HCT116 (cell line): ENCODE data around the gene APC2.

Experiments used
- CEBPB ChIP-seq: IDR thresholded peaks from 2 replicates; pipeline ENCODE4 v1.6.1; 2012; ENCODE audit warnings: low read depth
- EZH2phosphoT487 ChIP-seq: fragments of 200-600 bp; IDR thresholded peaks from 2 replicates; pipeline ENCODE4 v1.6.1; 2018; ENCODE audit warnings: antibody characterized with exemption, borderline replicate concordance
- POLR2A ChIP-seq: IDR thresholded peaks from 2 replicates; pipeline ENCODE4 v1.7.0; 2011; ENCODE audit warnings: borderline replicate concordance; ENCODE audit not compliant: insufficient read depth, insufficient read length; ENCODE audit errors: extremely low read depth
- RAD21 ChIP-seq: IDR thresholded peaks from 2 replicates; pipeline ENCODE4 v1.6.1; 2012; ENCODE audit warnings: low read depth, mild to moderate bottlenecking
- SIN3A ChIP-seq: IDR thresholded peaks from 2 replicates; pipeline ENCODE4 v1.6.1; 2012; ENCODE audit warnings: low read depth
- SP1 ChIP-seq: IDR thresholded peaks from 2 replicates; pipeline ENCODE4 v1.6.1; 2012; ENCODE audit warnings: low read depth
- YY1 ChIP-seq: IDR thresholded peaks from 2 replicates; pipeline ENCODE4 v1.6.1; 2011; ENCODE audit warnings: low read length, low read depth, moderate library complexity, mild to moderate bottlenecking; ENCODE audit not compliant: insufficient replicate concordance; ENCODE audit errors: extremely low read depth
- ZNF274 ChIP-seq: fragments of 200-500 bp; sonication (Bioruptor generic); IDR thresholded peaks from 2 replicates; pipeline ENCODE4 v1.6.1; 2014; ENCODE audit warnings: mild to moderate bottlenecking, low read depth, low read length, inconsistent platforms
- TF ChIP-seq, protein P1 (sequence below): IDR thresholded peaks from 2 replicates; pipeline ENCODE4 v1.6.1; 2012; ENCODE audit warnings: low read depth
- TF ChIP-seq, protein P2 (sequence below), 3 experiments: fragments of 200-600 bp in 1 of 3; sonication (generic) in 1 of 3; IDR thresholded peaks in 2 of 3; conservative IDR thresholded peaks in 1 of 3; 2 replicates each; pipeline ENCODE4 v1.5.1; 2012 to 2017; ENCODE audit warnings: low read depth in 2 of 3, low read length in 2 of 3, antibody characterized with exemption in 1 of 3, borderline replicate concordance in 1 of 3, control low read depth in 1 of 3, mild to moderate bottlenecking in 1 of 3, mixed read lengths in 1 of 3, mixed run types in 1 of 3, moderate library complexity in 1 of 3; ENCODE audit not compliant: insufficient read depth in 1 of 3

- TF ChIP-seq, protein P1, sequence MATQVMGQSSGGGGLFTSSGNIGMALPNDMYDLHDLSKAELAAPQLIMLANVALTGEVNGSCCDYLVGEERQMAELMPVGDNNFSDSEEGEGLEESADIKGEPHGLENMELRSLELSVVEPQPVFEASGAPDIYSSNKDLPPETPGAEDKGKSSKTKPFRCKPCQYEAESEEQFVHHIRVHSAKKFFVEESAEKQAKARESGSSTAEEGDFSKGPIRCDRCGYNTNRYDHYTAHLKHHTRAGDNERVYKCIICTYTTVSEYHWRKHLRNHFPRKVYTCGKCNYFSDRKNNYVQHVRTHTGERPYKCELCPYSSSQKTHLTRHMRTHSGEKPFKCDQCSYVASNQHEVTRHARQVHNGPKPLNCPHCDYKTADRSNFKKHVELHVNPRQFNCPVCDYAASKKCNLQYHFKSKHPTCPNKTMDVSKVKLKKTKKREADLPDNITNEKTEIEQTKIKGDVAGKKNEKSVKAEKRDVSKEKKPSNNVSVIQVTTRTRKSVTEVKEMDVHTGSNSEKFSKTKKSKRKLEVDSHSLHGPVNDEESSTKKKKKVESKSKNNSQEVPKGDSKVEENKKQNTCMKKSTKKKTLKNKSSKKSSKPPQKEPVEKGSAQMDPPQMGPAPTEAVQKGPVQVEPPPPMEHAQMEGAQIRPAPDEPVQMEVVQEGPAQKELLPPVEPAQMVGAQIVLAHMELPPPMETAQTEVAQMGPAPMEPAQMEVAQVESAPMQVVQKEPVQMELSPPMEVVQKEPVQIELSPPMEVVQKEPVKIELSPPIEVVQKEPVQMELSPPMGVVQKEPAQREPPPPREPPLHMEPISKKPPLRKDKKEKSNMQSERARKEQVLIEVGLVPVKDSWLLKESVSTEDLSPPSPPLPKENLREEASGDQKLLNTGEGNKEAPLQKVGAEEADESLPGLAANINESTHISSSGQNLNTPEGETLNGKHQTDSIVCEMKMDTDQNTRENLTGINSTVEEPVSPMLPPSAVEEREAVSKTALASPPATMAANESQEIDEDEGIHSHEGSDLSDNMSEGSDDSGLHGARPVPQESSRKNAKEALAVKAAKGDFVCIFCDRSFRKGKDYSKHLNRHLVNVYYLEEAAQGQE: no peak
- TF ChIP-seq, protein P2, sequence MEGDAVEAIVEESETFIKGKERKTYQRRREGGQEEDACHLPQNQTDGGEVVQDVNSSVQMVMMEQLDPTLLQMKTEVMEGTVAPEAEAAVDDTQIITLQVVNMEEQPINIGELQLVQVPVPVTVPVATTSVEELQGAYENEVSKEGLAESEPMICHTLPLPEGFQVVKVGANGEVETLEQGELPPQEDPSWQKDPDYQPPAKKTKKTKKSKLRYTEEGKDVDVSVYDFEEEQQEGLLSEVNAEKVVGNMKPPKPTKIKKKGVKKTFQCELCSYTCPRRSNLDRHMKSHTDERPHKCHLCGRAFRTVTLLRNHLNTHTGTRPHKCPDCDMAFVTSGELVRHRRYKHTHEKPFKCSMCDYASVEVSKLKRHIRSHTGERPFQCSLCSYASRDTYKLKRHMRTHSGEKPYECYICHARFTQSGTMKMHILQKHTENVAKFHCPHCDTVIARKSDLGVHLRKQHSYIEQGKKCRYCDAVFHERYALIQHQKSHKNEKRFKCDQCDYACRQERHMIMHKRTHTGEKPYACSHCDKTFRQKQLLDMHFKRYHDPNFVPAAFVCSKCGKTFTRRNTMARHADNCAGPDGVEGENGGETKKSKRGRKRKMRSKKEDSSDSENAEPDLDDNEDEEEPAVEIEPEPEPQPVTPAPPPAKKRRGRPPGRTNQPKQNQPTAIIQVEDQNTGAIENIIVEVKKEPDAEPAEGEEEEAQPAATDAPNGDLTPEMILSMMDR (IDR thresholded peaks at IDR 0.05 in 2 of 3, conservative IDR thresholded peaks at IDR 0.05 in 1 of 3; ENCODE audit: borderline replicate concordance in 1 of 3, insufficient read depth in 1 of 3, low read depth in 2 of 3, low read length in 2 of 3): no peak
- TF ChIP-seq RAD21 (no peak), EZH2phosphoT487 (no peak), SIN3A (no peak), YY1 (no peak), CEBPB (no peak), POLR2A (no peak), SP1 (no peak), ZNF274 (no peak)
Observed at GRCh38 chr19:1410136-1410786, 39.7 kb upstream of the APC2 start.
